ENCODE measurements around the gene ARHGAP15.

GRCh38 chr2:143802242-143802641, 673.0 kb downstream of the ARHGAP15 start:
- TF ChIP-seq POLR2A (IDR thresholded peaks at IDR 0.05) (no peak), POLR2AphosphoS5 (IDR thresholded peaks at IDR 0.05) (no peak)

Data from transverse colon (tissue), 3 donors.